ENCODE data around the gene BCL6.

DNA sequence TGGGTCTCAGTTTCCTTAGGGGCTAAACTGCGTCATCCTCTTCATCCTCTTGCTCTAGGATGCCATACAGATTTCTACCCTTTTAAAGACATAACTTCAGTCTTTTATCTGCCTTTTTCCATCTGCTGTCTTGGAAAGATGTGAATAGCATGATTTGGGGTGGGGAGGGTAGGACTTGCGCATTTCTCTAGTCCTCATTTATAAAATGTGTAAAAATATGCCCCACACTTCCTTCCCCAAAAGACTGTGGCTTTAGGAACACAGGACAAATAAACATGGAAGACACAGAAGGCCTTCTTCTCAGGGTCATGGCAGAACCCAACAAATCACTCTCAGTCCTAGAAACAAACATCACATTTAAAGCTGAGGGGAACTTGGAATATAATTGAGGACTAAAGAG is 48.4 kb upstream of the BCL6 start:
- no peak for TF ChIP-seq POLR2A (IDR thresholded peaks at IDR 0.05)
- TF ChIP-seq, protein P1, sequence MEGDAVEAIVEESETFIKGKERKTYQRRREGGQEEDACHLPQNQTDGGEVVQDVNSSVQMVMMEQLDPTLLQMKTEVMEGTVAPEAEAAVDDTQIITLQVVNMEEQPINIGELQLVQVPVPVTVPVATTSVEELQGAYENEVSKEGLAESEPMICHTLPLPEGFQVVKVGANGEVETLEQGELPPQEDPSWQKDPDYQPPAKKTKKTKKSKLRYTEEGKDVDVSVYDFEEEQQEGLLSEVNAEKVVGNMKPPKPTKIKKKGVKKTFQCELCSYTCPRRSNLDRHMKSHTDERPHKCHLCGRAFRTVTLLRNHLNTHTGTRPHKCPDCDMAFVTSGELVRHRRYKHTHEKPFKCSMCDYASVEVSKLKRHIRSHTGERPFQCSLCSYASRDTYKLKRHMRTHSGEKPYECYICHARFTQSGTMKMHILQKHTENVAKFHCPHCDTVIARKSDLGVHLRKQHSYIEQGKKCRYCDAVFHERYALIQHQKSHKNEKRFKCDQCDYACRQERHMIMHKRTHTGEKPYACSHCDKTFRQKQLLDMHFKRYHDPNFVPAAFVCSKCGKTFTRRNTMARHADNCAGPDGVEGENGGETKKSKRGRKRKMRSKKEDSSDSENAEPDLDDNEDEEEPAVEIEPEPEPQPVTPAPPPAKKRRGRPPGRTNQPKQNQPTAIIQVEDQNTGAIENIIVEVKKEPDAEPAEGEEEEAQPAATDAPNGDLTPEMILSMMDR (IDR thresholded peaks at IDR 0.05), result no peak
- TF ChIP-seq POLR2AphosphoS5 (IDR thresholded peaks at IDR 0.05), result no peak
- no peak for TF ChIP-seq EP300 (IDR thresholded peaks at IDR 0.05)
